Stimulated activated naive CD8-positive, alpha-beta T cell treated with anti-CD3 and anti-CD28 coated beads, Interleukin-15, Interleukin-2, amounts not matched to agents 100 ng/mL and 50 ng/mL, for 24 hours (primary cell): ENCODE measurements around the gene CCDC33.

Experiments used
- H3K27ac Mint-ChIP-seq: one replicate; pipeline ENCODE4 v1.8.0; 2021; ENCODE audit warnings: mild to moderate bottlenecking, mixed read lengths
- H3K27me3 Mint-ChIP-seq: one replicate; pipeline ENCODE4 v1.8.0; 2021; ENCODE audit warnings: mixed read lengths
- H3K36me3 Mint-ChIP-seq: one replicate; pipeline ENCODE4 v1.8.0; 2021; ENCODE audit warnings: low read depth, mixed read lengths
- H3K4me1 Mint-ChIP-seq: one replicate; pipeline ENCODE4 v1.8.0; 2021; ENCODE audit warnings: low read depth, mixed read lengths
- H3K4me3 Mint-ChIP-seq: one replicate; pipeline ENCODE4 v1.8.0; 2021; ENCODE audit warnings: mild to moderate bottlenecking, mixed read lengths
- H3K9me3 Mint-ChIP-seq: one replicate; pipeline ENCODE4 v1.8.0; 2021; ENCODE audit warnings: mixed read lengths

The CCDC33 gene

GRCh38 chr15:74311734-74312444 lies 75.8 kb downstream of the CCDC33 start:
- H3K4me1 Mint-ChIP-seq = peaks cover 30% of the 10 kb centered on the region
- no peak overlapping the region for H3K27ac Mint-ChIP-seq
- H3K27me3 Mint-ChIP-seq = no peaks in the 10 kb centered on the region
- H3K9me3 Mint-ChIP-seq = no peaks in the 10 kb centered on the region
- no peak overlapping the region for H3K4me3 Mint-ChIP-seq
- H3K36me3 Mint-ChIP-seq = no peaks in the 10 kb centered on the region

DNA sequence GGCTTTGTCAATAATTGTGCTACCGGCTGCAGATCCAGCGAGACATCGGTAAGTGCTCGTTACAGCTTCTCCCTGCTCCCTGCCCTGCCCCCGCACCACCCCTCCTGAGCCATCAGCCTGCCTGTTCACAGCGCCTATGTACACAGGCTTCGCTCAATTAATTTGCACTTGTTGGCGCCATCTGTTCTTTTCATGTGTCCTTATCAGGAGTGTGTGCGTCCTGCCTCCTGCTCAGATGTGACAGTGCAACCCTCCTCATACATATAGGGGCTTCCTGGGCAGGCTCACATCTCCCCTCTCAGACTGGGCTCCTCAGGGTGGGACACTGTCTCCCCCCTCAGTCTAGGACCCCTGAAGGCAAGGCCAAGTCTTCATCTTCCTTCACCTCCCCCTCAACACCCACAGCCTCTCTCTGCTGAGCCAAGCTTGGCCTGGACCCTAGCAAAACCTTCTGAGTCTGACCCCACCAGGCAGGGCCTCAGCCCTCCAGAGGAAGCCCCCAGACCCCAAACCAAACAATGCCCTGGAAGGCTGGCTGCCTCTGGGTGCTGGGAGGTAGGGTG lies 76.4 kb downstream of the CCDC33 start:
- Mint-ChIP-seq H3K36me3 (no peaks in the 10 kb centered on the region), H3K4me3 (no peak overlapping the region), H3K9me3 (no peaks in the 10 kb centered on the region), H3K4me1 (peaks cover 35% of the 10 kb centered on the region), H3K27ac (no peak overlapping the region), H3K27me3 (no peaks in the 10 kb centered on the region)

GRCh38 chr15:74313889-74314288 lies 77.8 kb downstream of the CCDC33 start:
- Mint-ChIP-seq H3K27me3 (no peaks in the 10 kb centered on the region), H3K36me3 (no peaks in the 10 kb centered on the region)

GRCh38 chr15:74314795-74315438 lies 78.8 kb downstream of the CCDC33 start:
- Mint-ChIP-seq H3K27me3 (no peaks in the 10 kb centered on the region), H3K36me3 (no peaks in the 10 kb centered on the region), H3K27ac (peak overlapping the region; percentile 84), H3K9me3 (no peaks in the 10 kb centered on the region), H3K4me3 (no peak overlapping the region), H3K4me1 (peaks cover 50% of the 10 kb centered on the region)

More at GRCh38 chr15:74313889-74314288, 77.8 kb downstream of the CCDC33 start:
- H3K27ac Mint-ChIP-seq = peak overlapping the region; percentile 9
- H3K4me1 Mint-ChIP-seq = peaks cover 45% of the 10 kb centered on the region
- H3K4me3 Mint-ChIP-seq = no peak overlapping the region
- H3K9me3 Mint-ChIP-seq = no peaks in the 10 kb centered on the region

- peak overlapping the region; percentile 71 for H3K4me3 Mint-ChIP-seq
- peaks cover 53% of the 10 kb centered on the region for H3K4me1 Mint-ChIP-seq
- H3K9me3 Mint-ChIP-seq = no peaks in the 10 kb centered on the region
- peak overlapping the region; percentile 84 for H3K27ac Mint-ChIP-seq
- H3K36me3 Mint-ChIP-seq = no peaks in the 10 kb centered on the region
- H3K27me3 Mint-ChIP-seq = no peaks in the 10 kb centered on the region
These were observed 79.5 kb downstream of the CCDC33 start for GRCh38 chr15:74315626-74316025.

DNA sequence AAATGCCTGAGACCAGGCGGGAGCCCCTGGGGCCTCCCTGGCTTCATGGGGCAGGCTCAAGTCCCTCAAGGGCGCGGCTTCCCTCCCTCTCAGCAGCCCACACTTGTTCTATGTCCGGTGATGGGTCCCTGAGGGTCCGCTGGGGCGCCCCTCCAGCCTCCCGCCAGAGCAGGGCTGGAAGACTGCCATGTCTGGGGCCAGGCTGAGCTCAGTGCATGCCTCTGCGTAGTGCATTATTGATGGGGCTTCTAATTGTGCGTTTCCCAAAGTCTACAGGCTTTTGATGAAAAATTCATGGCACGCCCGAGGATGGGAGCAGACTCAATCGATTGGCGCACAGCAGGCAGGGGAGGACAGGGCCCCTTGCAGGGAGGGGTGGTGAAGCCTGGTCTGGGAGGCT lies 80.0 kb downstream of the CCDC33 start:
- Mint-ChIP-seq H3K4me3 (no peak overlapping the region), H3K36me3 (no peaks in the 10 kb centered on the region), H3K27ac (no peak overlapping the region), H3K9me3 (no peaks in the 10 kb centered on the region), H3K4me1 (peaks cover 53% of the 10 kb centered on the region), H3K27me3 (no peaks in the 10 kb centered on the region)

DNA sequence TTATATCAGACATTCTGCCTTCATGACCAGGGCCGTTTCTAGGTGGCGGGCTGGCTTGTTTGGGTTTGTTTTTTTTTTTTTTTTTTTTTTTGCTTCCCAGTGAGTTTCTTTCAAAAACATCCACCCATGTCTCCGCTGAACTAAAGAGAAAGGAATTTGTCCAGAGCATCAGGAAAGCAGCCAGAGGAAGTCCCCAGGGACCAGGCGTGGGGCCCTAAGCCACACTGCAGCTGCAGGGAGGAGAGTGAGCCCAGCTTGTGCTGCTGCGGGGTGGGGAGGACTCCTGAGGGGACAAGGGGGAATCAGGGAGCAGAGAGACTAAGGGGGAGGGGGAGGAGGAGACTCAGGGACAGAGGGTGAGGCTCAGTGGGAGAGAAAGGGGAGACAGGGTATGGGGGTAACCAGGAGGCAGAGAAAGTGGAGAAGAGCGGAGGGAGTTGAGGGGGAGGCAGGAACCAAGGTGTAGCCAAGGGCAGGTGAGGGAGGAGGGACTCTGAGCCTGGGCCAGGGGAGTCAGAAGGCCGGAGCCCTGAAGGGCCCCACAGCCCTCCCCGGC lies 81.8 kb downstream of the CCDC33 start:
- Mint-ChIP-seq H3K36me3 (no peaks in the 10 kb centered on the region), H3K9me3 (no peaks in the 10 kb centered on the region), H3K4me1 (peaks cover 53% of the 10 kb centered on the region), H3K27me3 (no peaks in the 10 kb centered on the region), H3K4me3 (no peak overlapping the region), H3K27ac (no peak overlapping the region)

DNA sequence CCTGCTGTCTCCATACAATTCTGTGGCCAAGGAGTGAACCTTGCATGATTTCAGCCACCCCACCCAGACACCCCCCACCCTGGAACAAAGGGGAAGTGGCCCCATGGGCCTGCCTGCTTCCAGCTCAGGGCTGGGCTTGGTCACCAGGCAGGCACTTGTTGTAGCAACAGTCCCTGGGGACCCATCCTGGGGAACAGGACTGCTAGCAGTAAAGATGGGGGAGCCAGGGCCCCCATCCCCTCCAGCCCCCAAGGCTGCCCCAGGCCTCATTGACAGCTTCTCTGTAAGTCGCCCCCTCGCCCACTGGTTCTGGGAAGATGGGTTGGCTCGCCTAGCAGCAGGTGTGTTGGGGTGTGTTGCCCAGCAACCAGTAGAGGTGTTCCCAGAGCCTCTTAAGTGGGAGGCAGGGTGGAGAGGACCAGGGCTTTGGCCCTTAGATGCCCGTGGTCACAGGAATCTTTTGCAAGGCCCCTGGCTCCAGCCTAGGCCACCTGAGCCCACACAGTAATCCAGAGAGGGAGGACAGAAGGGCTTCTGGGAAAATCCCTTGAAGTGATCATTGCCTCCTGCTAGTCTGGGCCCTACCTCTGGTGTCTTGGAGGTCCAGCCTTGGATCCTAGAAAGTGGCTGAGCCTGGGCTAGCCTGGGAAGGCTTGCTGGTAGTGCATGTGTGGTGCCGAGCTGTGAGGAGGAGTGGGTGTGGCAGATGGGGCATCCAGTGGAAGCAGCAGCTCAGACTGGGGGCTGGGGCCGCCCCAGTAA lies 82.4 kb downstream of the CCDC33 start:
- H3K9me3 Mint-ChIP-seq = no peaks in the 10 kb centered on the region
- H3K27ac Mint-ChIP-seq = no peak overlapping the region
- H3K27me3 Mint-ChIP-seq = no peaks in the 10 kb centered on the region
- H3K4me3 Mint-ChIP-seq = no peak overlapping the region
- no peaks in the 10 kb centered on the region for H3K36me3 Mint-ChIP-seq
- peaks cover 53% of the 10 kb centered on the region for H3K4me1 Mint-ChIP-seq

- H3K4me1 Mint-ChIP-seq = peaks cover 48% of the 10 kb centered on the region
- no peaks in the 10 kb centered on the region for H3K36me3 Mint-ChIP-seq
- no peak overlapping the region for H3K4me3 Mint-ChIP-seq
- H3K27me3 Mint-ChIP-seq = no peaks in the 10 kb centered on the region
- no peak overlapping the region for H3K27ac Mint-ChIP-seq
- H3K9me3 Mint-ChIP-seq = no peaks in the 10 kb centered on the region
These were observed 83.0 kb downstream of the CCDC33 start for GRCh38 chr15:74319138-74319460.

DNA sequence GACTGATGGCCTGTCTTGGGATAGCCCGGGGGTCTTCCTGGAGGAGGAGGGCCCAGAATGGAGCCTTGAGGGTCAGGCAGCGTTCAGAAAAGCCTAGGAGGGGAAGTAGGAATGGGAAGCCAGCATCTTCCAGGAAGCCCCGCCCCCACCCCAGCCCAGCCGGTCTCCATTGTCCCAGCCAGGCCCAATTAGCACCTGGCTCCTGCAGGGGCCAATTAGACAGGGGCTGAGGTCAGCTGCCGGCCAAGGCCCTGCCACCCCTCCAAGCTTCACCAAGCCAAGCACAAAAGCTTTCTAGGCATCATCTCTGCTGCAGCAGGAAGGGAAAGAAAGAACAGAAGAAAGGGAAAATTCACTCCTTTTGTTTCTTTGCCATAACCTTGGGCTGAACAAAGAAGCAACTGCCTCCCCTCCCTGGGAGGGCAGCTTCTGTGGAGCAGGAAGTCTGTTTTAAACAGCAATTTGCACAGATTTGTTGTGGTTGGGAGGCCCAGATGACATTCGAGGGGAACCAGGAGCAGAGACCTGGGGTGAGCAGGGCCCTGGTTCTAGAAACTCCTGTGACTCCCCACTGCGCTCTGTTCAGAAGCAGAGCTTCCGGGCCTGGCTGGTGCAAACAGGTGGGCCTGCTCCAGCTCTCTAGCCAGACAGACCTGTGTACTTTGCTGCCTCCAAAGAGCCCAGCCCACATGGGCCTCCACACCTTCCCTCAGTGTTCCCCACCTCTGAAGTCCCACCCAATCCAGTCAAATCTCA lies 83.6 kb downstream of the CCDC33 start:
- Mint-ChIP-seq H3K27me3 (no peaks in the 10 kb centered on the region), H3K4me1 (peaks cover 41% of the 10 kb centered on the region), H3K9me3 (no peaks in the 10 kb centered on the region), H3K36me3 (no peaks in the 10 kb centered on the region), H3K27ac (no peak overlapping the region), H3K4me3 (no peak overlapping the region)

DNA sequence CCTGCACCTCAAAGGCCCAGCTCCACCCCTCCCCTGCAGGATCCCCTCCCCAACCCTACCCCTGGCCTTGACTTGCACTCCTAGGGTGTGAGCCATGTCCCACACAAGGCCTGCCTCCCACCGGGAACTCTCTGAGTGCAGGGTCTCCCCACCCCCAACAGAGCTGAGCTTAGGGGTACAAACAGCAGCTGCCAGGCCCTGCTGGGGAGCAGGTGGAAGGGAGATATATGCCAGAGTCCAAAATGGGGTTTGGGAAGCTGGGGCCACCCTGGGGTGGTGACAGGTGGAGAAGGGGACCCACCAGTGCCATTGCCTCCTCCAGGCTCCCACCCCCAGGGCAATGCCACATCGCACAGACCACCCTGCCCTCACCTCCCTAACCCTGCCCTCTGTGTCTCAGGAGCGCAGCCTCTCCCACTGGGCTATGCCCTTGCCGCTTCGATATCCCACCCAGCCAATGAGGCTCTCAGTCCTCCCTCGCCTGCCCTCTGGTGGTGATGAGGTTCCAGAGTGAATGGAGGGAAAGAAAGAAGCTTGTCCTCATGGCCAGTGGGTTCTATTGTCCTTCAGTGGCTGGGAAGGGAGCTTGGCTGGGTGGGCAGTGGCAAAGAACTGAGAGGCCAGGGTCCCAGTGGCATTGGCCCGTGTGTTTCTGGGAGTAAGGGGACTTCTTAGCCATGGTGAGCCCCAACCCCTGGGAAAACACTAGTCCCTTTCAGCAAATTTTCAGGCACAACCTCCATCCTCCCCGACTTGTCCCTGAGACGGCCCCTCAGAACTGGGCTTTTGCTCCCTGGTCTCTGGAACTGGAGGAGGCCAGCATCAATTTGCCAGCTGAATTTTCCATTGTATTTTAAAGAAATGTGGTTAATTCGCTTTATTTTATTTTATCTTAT lies 84.5 kb downstream of the CCDC33 start:
- H3K4me3 Mint-ChIP-seq = no peak overlapping the region
- no peaks in the 10 kb centered on the region for H3K27me3 Mint-ChIP-seq
- H3K4me1 Mint-ChIP-seq = peaks cover 33% of the 10 kb centered on the region
- no peak overlapping the region for H3K27ac Mint-ChIP-seq
- no peaks in the 10 kb centered on the region for H3K9me3 Mint-ChIP-seq
- H3K36me3 Mint-ChIP-seq = no peaks in the 10 kb centered on the region

- Mint-ChIP-seq H3K27ac (no peak overlapping the region), H3K36me3 (no peaks in the 10 kb centered on the region), H3K4me3 (no peak overlapping the region), H3K9me3 (no peaks in the 10 kb centered on the region), H3K4me1 (peaks cover 17% of the 10 kb centered on the region), H3K27me3 (no peaks in the 10 kb centered on the region)
These were observed 86.5 kb downstream of the CCDC33 start for GRCh38 chr15:74322558-74323180.

GRCh38 chr15:74324714-74325113 lies 88.6 kb downstream of the CCDC33 start:
- Mint-ChIP-seq H3K4me1 (peaks cover 17% of the 10 kb centered on the region), H3K27ac (no peak overlapping the region), H3K27me3 (no peaks in the 10 kb centered on the region), H3K9me3 (no peaks in the 10 kb centered on the region), H3K4me3 (no peak overlapping the region), H3K36me3 (no peaks in the 10 kb centered on the region)
